SK-N-SH (cell line): ENCODE data around the gene RBSN.

Source experiments
- CHD2 ChIP-seq: fragments of 150-350 bp; IDR thresholded peaks from 2 replicates; pipeline ENCODE4 v1.6.1; 2018; ENCODE audit warnings: low read length; ENCODE audit not compliant: partially characterized antibody
- CTCF ChIP-seq: fragments of 200-600 bp; sonication (generic); IDR thresholded peaks from 2 replicates; pipeline ENCODE4 v1.6.1; 2017; ENCODE audit warnings: antibody characterized with exemption, mild to moderate bottlenecking, moderate library complexity
- ELF1 ChIP-seq: IDR thresholded peaks from 2 replicates; pipeline ENCODE4 v1.4.0; 2012
- EP300 ChIP-seq, 2 experiments: IDR thresholded peaks; 2 replicates each; pipeline versions ENCODE4 v1.4.0 to v1.6.1; 2012; ENCODE audit warnings: borderline replicate concordance in 1 of 2, low read depth in 1 of 2, low read length in 1 of 2
- FOXM1 ChIP-seq: IDR thresholded peaks from 2 replicates; pipeline ENCODE4 v1.4.0; 2012; ENCODE audit warnings: low read depth, mild to moderate bottlenecking
- MEF2A ChIP-seq: IDR thresholded peaks from 2 replicates; pipeline ENCODE4 v1.4.0; 2012; ENCODE audit warnings: low read depth, borderline replicate concordance
- NRF1 ChIP-seq: IDR thresholded peaks from 2 replicates; pipeline ENCODE4 v1.6.1; 2012; ENCODE audit warnings: low read depth, mild to moderate bottlenecking, low read length
- POLR2AphosphoS5 ChIP-seq: IDR thresholded peaks from 2 replicates; pipeline ENCODE4 v1.6.1; 2012; ENCODE audit warnings: low read depth, low read length
- RCOR1 ChIP-seq: fragments of 150-350 bp; IDR thresholded peaks from 2 replicates; pipeline ENCODE4 v1.6.1; 2017; ENCODE audit warnings: antibody characterized with exemption, low read length
- REST ChIP-seq: IDR thresholded peaks from 2 replicates; pipeline ENCODE4 v1.6.1; 2012; ENCODE audit warnings: mild to moderate bottlenecking, low read depth, low read length, moderate library complexity
- RFX5 ChIP-seq: IDR thresholded peaks from 2 replicates; pipeline ENCODE4 v1.6.1; 2012; ENCODE audit warnings: mild to moderate bottlenecking, improper control_type of control experiment, low read length
- TAF1 ChIP-seq: IDR thresholded peaks from 2 replicates; pipeline ENCODE4 v1.6.1; 2012; ENCODE audit warnings: low read depth, mild to moderate bottlenecking, low read length, moderate library complexity, borderline replicate concordance

GRCh38 chr3:15066467-15066866 is 32.5 kb downstream of the RBSN start:
- TF ChIP-seq RCOR1 = no peak
- TF ChIP-seq EP300 (IDR thresholded peaks at IDR 0.05; ENCODE audit: borderline replicate concordance in 1 of 2, low read depth in 1 of 2, low read length in 1 of 2) = no peak
- TF ChIP-seq CTCF = no peak
- TF ChIP-seq FOXM1 = no peak
- no peak for TF ChIP-seq POLR2AphosphoS5
- no peak for TF ChIP-seq MEF2A
- no peak for TF ChIP-seq REST
- TF ChIP-seq TAF1 = no peak
- TF ChIP-seq CHD2 = no peak
- TF ChIP-seq NRF1 = no peak
- no peak for TF ChIP-seq ELF1
- TF ChIP-seq RFX5 = no peak
